Measurements from ENCODE around the gene CENATAC. TPM values are rescaled to one million over a fixed set of nuclear protein-coding genes. Genes with fewer than 3 reads are reported as not detected.

Gene CENATAC
- total and polyA plus RNA-seq, 4 donors, result 6.0 to 33.6 (median 13.2) TPM

GRCh38 chr11:119047205-119047604 lies 49.3 kb downstream of the CENATAC start:
- no peak overlapping the region for H3K4me3 ChIP-seq (ENCODE audit: low read depth in 1 of 3, low read length in 3 of 3)
- H3K4me1 ChIP-seq (ENCODE audit: control insufficient read depth in 4 of 4, insufficient read depth in 4 of 4, low read length in 3 of 4), result no peaks in the 10 kb centered on the region
- no peak for TF ChIP-seq HNF4A (conservative IDR thresholded peaks at IDR 0.05)
- H3K9me3 ChIP-seq (ENCODE audit: control insufficient read depth in 4 of 4, low read length in 3 of 4), result no peaks in the 10 kb centered on the region
- H3K27me3 ChIP-seq (ENCODE audit: control insufficient read depth in 4 of 4, insufficient read depth in 4 of 4, low read length in 3 of 4), result no peaks in the 10 kb centered on the region
- WGBS, result 94% methylated on average over 6 of the region's 6 CpGs
- DNase-seq (ENCODE audit: low spot score), result no peak
- H3K27ac ChIP-seq (ENCODE audit: low read depth in 1 of 2, low read length in 2 of 2), result no peak overlapping the region
- peaks cover 30 to 73% (median 50%) of the 10 kb centered on the region in 4 donors for H3K36me3 ChIP-seq (ENCODE audit: control insufficient read depth in 4 of 4, insufficient read depth in 3 of 4, low read depth in 1 of 4, low read length in 3 of 4)
- no peak overlapping the region for H3K9ac ChIP-seq (ENCODE audit: low read depth in 1 of 2, low read length in 2 of 2)

DNA sequence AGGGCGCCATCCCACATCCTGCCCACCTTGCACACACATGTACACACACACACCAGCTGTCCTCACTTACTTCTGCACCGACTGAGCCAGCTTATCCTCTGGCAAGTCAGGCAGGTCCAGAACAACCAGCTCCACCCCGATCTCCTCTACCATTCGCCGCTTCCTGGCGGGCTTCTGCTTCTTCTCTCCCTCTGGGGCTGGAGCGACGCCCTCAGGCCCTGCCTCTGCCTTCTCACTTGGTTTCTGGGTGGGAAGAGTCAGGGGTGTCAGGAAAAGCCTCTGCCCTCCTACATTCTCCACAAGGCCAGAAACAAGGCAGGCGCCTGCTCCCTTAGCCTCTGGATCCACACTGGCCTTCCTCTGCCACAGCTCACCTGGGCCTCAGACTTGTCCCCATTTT lies 50.7 kb downstream of the CENATAC start:
- 96% methylated on average over 9 of the region's 9 CpGs for WGBS
- no peaks in the 10 kb centered on the region for H3K4me1 ChIP-seq (ENCODE audit: control insufficient read depth in 4 of 4, insufficient read depth in 4 of 4, low read length in 3 of 4)
- H3K27ac ChIP-seq (ENCODE audit: low read depth in 1 of 2, low read length in 2 of 2), result no peak overlapping the region
- DNase-seq (ENCODE audit: low spot score), result no peak
- no peak overlapping the region for H3K4me3 ChIP-seq (ENCODE audit: low read depth in 1 of 3, low read length in 3 of 3)
- no peak overlapping the region for H3K9ac ChIP-seq (ENCODE audit: low read depth in 1 of 2, low read length in 2 of 2)
- H3K9me3 ChIP-seq (ENCODE audit: control insufficient read depth in 4 of 4, low read length in 3 of 4), result no peaks in the 10 kb centered on the region
- TF ChIP-seq RXRA (IDR thresholded peaks at IDR 0.05), result no peak
- no peak for TF ChIP-seq FOXA1 (IDR thresholded peaks at IDR 0.05)
- no peak for TF ChIP-seq YY1 (IDR thresholded peaks at IDR 0.05)
- no peak for TF ChIP-seq SP1 (IDR thresholded peaks at IDR 0.05)
- no peak for TF ChIP-seq CTCF (IDR thresholded peaks at IDR 0.05; ENCODE audit: low read depth, low read length, missing input control)
- TF ChIP-seq MAX (IDR thresholded peaks at IDR 0.05), result no peak
- TF ChIP-seq JUND (IDR thresholded peaks at IDR 0.05), result no peak
- H3K27me3 ChIP-seq (ENCODE audit: control insufficient read depth in 4 of 4, insufficient read depth in 4 of 4, low read length in 3 of 4), result no peaks in the 10 kb centered on the region
- H3K36me3 ChIP-seq (ENCODE audit: control insufficient read depth in 4 of 4, insufficient read depth in 3 of 4, low read depth in 1 of 4, low read length in 3 of 4), result peaks cover 37 to 88% (median 60%) of the 10 kb centered on the region in 4 donors

DNA sequence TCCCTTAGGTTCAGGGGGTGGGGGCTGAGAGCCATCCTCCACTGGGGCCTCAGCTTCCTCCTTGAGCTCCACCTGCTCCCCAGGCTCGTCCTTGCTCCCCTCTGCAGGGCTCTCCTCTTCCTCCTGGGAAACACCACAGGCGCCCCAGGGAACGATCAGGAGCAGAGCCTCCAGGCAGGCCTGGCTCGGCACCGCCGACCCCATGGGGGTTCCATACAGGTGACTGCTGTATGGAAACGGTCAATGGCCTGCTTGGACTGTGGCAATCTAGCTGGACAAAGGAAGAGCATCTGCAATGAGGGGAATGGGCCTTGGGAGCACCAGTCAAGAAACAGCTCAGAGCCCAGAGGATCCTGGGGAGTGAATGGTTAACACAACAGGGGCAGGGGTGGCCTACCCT lies 51.1 kb downstream of the CENATAC start:
- 94% methylated on average over 7 of the region's 7 CpGs for WGBS
- H3K9ac ChIP-seq (ENCODE audit: low read depth in 1 of 2, low read length in 2 of 2), result no peak overlapping the region
- TF ChIP-seq YY1 (IDR thresholded peaks at IDR 0.05) (no peak), ATF3 (IDR thresholded peaks at IDR 0.05) (no peak), TAF1 (conservative IDR thresholded peaks at IDR 0.05) (no peak), RAD21 (IDR thresholded peaks at IDR 0.05) (no peak)

GRCh38 chr11:119051440-119052162 lies 53.7 kb downstream of the CENATAC start:
- Histone ChIP-seq H3K27ac (ENCODE audit: low read depth in 1 of 2, low read length in 2 of 2) (no peak overlapping the region), H3K36me3 (ENCODE audit: control insufficient read depth in 4 of 4, insufficient read depth in 3 of 4, low read depth in 1 of 4, low read length in 3 of 4) (peaks cover 38 to 83% (median 64%) of the 10 kb centered on the region in 4 donors), H3K4me3 (ENCODE audit: low read depth in 1 of 3, low read length in 3 of 3) (no peak overlapping the region), H3K4me1 (ENCODE audit: control insufficient read depth in 4 of 4, insufficient read depth in 4 of 4, low read length in 3 of 4) (peaks cover 0 to 13% (median 10%) of the 10 kb centered on the region in 4 donors), H3K9ac (ENCODE audit: low read depth in 1 of 2, low read length in 2 of 2) (no peak overlapping the region), H3K27me3 (ENCODE audit: control insufficient read depth in 4 of 4, insufficient read depth in 4 of 4, low read length in 3 of 4) (no peaks in the 10 kb centered on the region), H3K9me3 (ENCODE audit: control insufficient read depth in 4 of 4, low read length in 3 of 4) (no peaks in the 10 kb centered on the region)
- DNase-seq (ENCODE audit: low spot score), result no peak
- 87% methylated on average over 17 of the region's 17 CpGs for WGBS
- TF ChIP-seq RXRA (IDR thresholded peaks at IDR 0.05) (no peak), FOXA1 (IDR thresholded peaks at IDR 0.05) (no peak), HNF4G (IDR thresholded peaks at IDR 0.05) (no peak), RAD21 (IDR thresholded peaks at IDR 0.05) (no peak), YY1 (IDR thresholded peaks at IDR 0.05) (no peak), FOXA2 (IDR thresholded peaks at IDR 0.05) (no peak), ATF3 (IDR thresholded peaks at IDR 0.05) (no peak), TAF1 (conservative IDR thresholded peaks at IDR 0.05) (no peak), NR2F2 (IDR thresholded peaks at IDR 0.05) (no peak), CTCF (IDR thresholded peaks at IDR 0.05; ENCODE audit: low read depth, low read length, missing input control) (no peak)
- TF ChIP-seq, protein P1, sequence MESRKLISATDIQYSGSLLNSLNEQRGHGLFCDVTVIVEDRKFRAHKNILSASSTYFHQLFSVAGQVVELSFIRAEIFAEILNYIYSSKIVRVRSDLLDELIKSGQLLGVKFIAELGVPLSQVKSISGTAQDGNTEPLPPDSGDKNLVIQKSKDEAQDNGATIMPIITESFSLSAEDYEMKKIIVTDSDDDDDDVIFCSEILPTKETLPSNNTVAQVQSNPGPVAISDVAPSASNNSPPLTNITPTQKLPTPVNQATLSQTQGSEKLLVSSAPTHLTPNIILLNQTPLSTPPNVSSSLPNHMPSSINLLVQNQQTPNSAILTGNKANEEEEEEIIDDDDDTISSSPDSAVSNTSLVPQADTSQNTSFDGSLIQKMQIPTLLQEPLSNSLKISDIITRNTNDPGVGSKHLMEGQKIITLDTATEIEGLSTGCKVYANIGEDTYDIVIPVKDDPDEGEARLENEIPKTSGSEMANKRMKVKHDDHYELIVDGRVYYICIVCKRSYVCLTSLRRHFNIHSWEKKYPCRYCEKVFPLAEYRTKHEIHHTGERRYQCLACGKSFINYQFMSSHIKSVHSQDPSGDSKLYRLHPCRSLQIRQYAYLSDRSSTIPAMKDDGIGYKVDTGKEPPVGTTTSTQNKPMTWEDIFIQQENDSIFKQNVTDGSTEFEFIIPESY (IDR thresholded peaks at IDR 0.05), result no peak

More for the DNA sequence above, 51.1 kb downstream of the CENATAC start:
- no peaks in the 10 kb centered on the region for H3K9me3 ChIP-seq (ENCODE audit: control insufficient read depth in 4 of 4, low read length in 3 of 4)
- no peaks in the 10 kb centered on the region for H3K27me3 ChIP-seq (ENCODE audit: control insufficient read depth in 4 of 4, insufficient read depth in 4 of 4, low read length in 3 of 4)
- no peak overlapping the region for H3K4me3 ChIP-seq (ENCODE audit: low read depth in 1 of 3, low read length in 3 of 3)
- DNase-seq (ENCODE audit: low spot score), result no peak
- no peak overlapping the region for H3K27ac ChIP-seq (ENCODE audit: low read depth in 1 of 2, low read length in 2 of 2)
- H3K4me1 ChIP-seq (ENCODE audit: control insufficient read depth in 4 of 4, insufficient read depth in 4 of 4, low read length in 3 of 4), result no peaks in the 10 kb centered on the region
- peaks cover 40 to 92% (median 64%) of the 10 kb centered on the region in 4 donors for H3K36me3 ChIP-seq (ENCODE audit: control insufficient read depth in 4 of 4, insufficient read depth in 3 of 4, low read depth in 1 of 4, low read length in 3 of 4)

All from liver (tissue), 9 donors.